GM12892 (cell line): ENCODE measurements around the gene CACNA2D1.

Source experiments
- POLR2A ChIP-seq: IDR thresholded peaks from 2 replicates; pipeline ENCODE4 v1.6.1; 2011; ENCODE audit warnings: low read depth, low read length, control low read depth
- POLR2AphosphoS5 ChIP-seq: IDR thresholded peaks from 2 replicates; pipeline ENCODE4 v1.6.1; 2011; ENCODE audit warnings: low read depth, low read length, control low read depth

GRCh38 chr7:82348251-82348650, 95.3 kb downstream of the CACNA2D1 start:
- TF ChIP-seq POLR2AphosphoS5 (no peak), POLR2A (no peak)
